ENCODE results near the gene RGL3. TPM values are rescaled to one million over a fixed set of nuclear protein-coding genes. Genes with fewer than 3 reads are reported as not detected.

RGL3 gene
- total RNA-seq, 5 donors from 2014 or later (not counting 1 experiment from before 2014, with no cell fraction given), result 0.22 to 0.72 (median 0.50) TPM; not detected in 2

GRCh38 chr19:11423791-11424181 lies 4.7 kb upstream of the RGL3 start:
- H3K4me3 Mint-ChIP-seq, result peak overlapping the region in 1 of 3 donors; percentile 80
- no peaks in the 10 kb centered on the region for H3K9me3 Mint-ChIP-seq
- CTCF ChIA-PET, result no interaction called here
- H3K27ac Mint-ChIP-seq, result no peak overlapping the region
- POLR2A ChIA-PET, result interaction anchor here (0.5 to 1.0 kb wide), 4 partner anchors 38 to 140 kb away, joined by 3 to 4 read pairs (median 3); partner anchors contain the start of gene CCDC159 (in 1 of the 2)
- H3K27me3 ChIP-seq (replicated peaks in 1 of 2; ENCODE audit: control insufficient read depth in 2 of 2, extremely low read depth in 1 of 2, insufficient read depth in 2 of 2, low read length in 1 of 2), result peaks cover 5 to 74% of the 10 kb centered on the region in 2 experiments
- ATAC-seq (replicated peaks in 1 of 4) (no peak), DNase-seq (no peak)
- peaks cover 33 to 38% (median 34%) of the 10 kb centered on the region in 3 donors for H3K4me1 Mint-ChIP-seq
- WGBS (ENCODE audit: insufficient coverage), result 27% methylated on average over 14 of the region's 22 CpGs
- H3K4me3 ChIP-seq (ENCODE audit: control insufficient read depth in 1 of 2, extremely low read depth in 1 of 2, low read length in 1 of 2), result no peak overlapping the region
- no peaks in the 10 kb centered on the region for H3K36me3 Mint-ChIP-seq
- peaks cover 35 to 47% of the 10 kb centered on the region in 2 donors for H3K27me3 Mint-ChIP-seq
- peaks cover 5 to 45% of the 10 kb centered on the region in 2 experiments for H3K4me1 ChIP-seq (ENCODE audit: control insufficient read depth in 1 of 2, extremely low read depth in 1 of 2, insufficient read depth in 2 of 2, low read length in 2 of 2)
- H3K27ac ChIP-seq (ENCODE audit: low read length), result no peak overlapping the region
- no peaks in the 10 kb centered on the region for H3K9me3 ChIP-seq
- no peaks in the 10 kb centered on the region for H3K36me3 ChIP-seq (ENCODE audit: control insufficient read depth in 2 of 2, extremely low read depth in 1 of 2, insufficient read depth in 1 of 2, low read length in 1 of 2)

- ATAC-seq (replicated peaks in 1 of 4), result no peak
- Mint-ChIP-seq H3K4me3 (peak overlapping the region in 2 of 3 donors; percentile 56 to 80), H3K9me3 (no peaks in the 10 kb centered on the region), H3K4me1 (peaks cover 33 to 43% (median 38%) of the 10 kb centered on the region in 3 donors), H3K27ac (no peak overlapping the region), H3K27me3 (peaks cover 40 to 50% of the 10 kb centered on the region in 2 donors), H3K36me3 (no peaks in the 10 kb centered on the region)
- 29% methylated on average over 23 of the region's 27 CpGs for WGBS (ENCODE audit: insufficient coverage)
- H3K4me1 ChIP-seq (ENCODE audit: control insufficient read depth in 1 of 2, extremely low read depth in 1 of 2, insufficient read depth in 2 of 2, low read length in 2 of 2), result peaks cover 5 to 50% of the 10 kb centered on the region in 2 experiments
- H3K36me3 ChIP-seq (ENCODE audit: control insufficient read depth in 2 of 2, extremely low read depth in 1 of 2, insufficient read depth in 1 of 2, low read length in 1 of 2), result no peaks in the 10 kb centered on the region
- DNase-seq, result no peak
- no peaks in the 10 kb centered on the region for H3K9me3 ChIP-seq
- ChIA-PET CTCF (interaction anchor here in 1 of 2 donors (0.6 to 1.7 kb wide), 2 partner anchors 48 to 227 kb away, joined by 5 to 9 read pairs; partner anchors contain the start of gene SWSAP1), POLR2A (interaction anchor here (0.5 to 0.6 kb wide), 3 partner anchors 38 to 141 kb away, joined by 3 to 4 read pairs (median 3); partner anchors contain the start of gene CCDC159 (in 1 of the 2))
- H3K27ac ChIP-seq (ENCODE audit: low read length), result no peak overlapping the region
- H3K27me3 ChIP-seq (replicated peaks in 1 of 2; ENCODE audit: control insufficient read depth in 2 of 2, extremely low read depth in 1 of 2, insufficient read depth in 2 of 2, low read length in 1 of 2), result peaks cover 5 to 76% of the 10 kb centered on the region in 2 experiments
- H3K4me3 ChIP-seq (ENCODE audit: control insufficient read depth in 1 of 2, extremely low read depth in 1 of 2, low read length in 1 of 2), result peak overlapping the region in 1 of 2 donors; percentile 42
These were observed 4.2 kb upstream of the RGL3 start for GRCh38 chr19:11423164-11423790.

GRCh38 chr19:11422163-11423065 lies 3.3 kb upstream of the RGL3 start:
- Histone ChIP-seq H3K9me3 (no peaks in the 10 kb centered on the region), H3K4me3 (ENCODE audit: control insufficient read depth in 1 of 2, extremely low read depth in 1 of 2, low read length in 1 of 2) (peak overlapping the region; percentile 40 to 42), H3K27me3 (replicated peaks in 1 of 2; ENCODE audit: control insufficient read depth in 2 of 2, extremely low read depth in 1 of 2, insufficient read depth in 2 of 2, low read length in 1 of 2) (peaks cover 5 to 82% of the 10 kb centered on the region in 2 experiments), H3K36me3 (ENCODE audit: control insufficient read depth in 2 of 2, extremely low read depth in 1 of 2, insufficient read depth in 1 of 2, low read length in 1 of 2) (no peaks in the 10 kb centered on the region), H3K4me1 (ENCODE audit: control insufficient read depth in 1 of 2, extremely low read depth in 1 of 2, insufficient read depth in 2 of 2, low read length in 2 of 2) (peaks cover 5 to 52% of the 10 kb centered on the region in 2 experiments), H3K27ac (ENCODE audit: low read length) (no peak overlapping the region)
- CTCF ChIA-PET, result interaction anchor here in 1 of 2 donors (0.6 to 1.7 kb wide), 6 partner anchors 11 to 226 kb away, joined by 3 to 9 read pairs (median 6); partner anchors contain the start of genes PRKCSH and SWSAP1
- POLR2A ChIA-PET, result interaction anchor here in 1 of 2 donors (0.6 kb wide), 1 partner anchor 172 kb away, joined by 14 read pairs; no protein-coding TSS in a partner anchor
- Mint-ChIP-seq H3K9me3 (no peaks in the 10 kb centered on the region), H3K4me3 (peak overlapping the region; percentile 56 to 80 (median 76)), H3K27ac (no peak overlapping the region), H3K36me3 (no peaks in the 10 kb centered on the region), H3K4me1 (peaks cover 33 to 44% (median 38%) of the 10 kb centered on the region in 3 donors), H3K27me3 (peaks cover 47 to 55% of the 10 kb centered on the region in 2 donors)
- ATAC-seq (replicated peaks in 1 of 4), result peak; percentile 61 to 81 (median 72)
- WGBS (ENCODE audit: insufficient coverage), result 3% methylated on average over 49 of the region's 56 CpGs
- peak; percentile 20 to 73 (median 51) for DNase-seq

GRCh38 chr19:11421371-11422098 lies 2.4 kb upstream of the RGL3 start:
- no peaks in the 10 kb centered on the region for H3K36me3 ChIP-seq (ENCODE audit: control insufficient read depth in 2 of 2, extremely low read depth in 1 of 2, insufficient read depth in 1 of 2, low read length in 1 of 2)
- WGBS (ENCODE audit: insufficient coverage), result 9% methylated on average over 22 of the region's 36 CpGs
- peaks cover 5 to 52% of the 10 kb centered on the region in 2 experiments for H3K4me1 ChIP-seq (ENCODE audit: control insufficient read depth in 1 of 2, extremely low read depth in 1 of 2, insufficient read depth in 2 of 2, low read length in 2 of 2)
- DNase-seq (peak in 14 of 35 experiments; percentile 14 to 46 (median 22)), ATAC-seq (replicated peaks in 1 of 4) (peak; percentile 27 to 57 (median 39))
- POLR2A ChIA-PET, result interaction anchor here in 1 of 2 donors (0.6 kb wide), 1 partner anchor 173 kb away, joined by 14 read pairs; no protein-coding TSS in a partner anchor
- CTCF ChIA-PET, result interaction anchor here (0.6 to 1.7 kb wide), 5 partner anchors 14 to 296 kb away, joined by 3 to 9 read pairs (median 6); partner anchors contain the start of genes PRKCSH (in 1 of the 2) and SWSAP1 (in 1 of the 2)
- H3K4me1 Mint-ChIP-seq, result peaks cover 33 to 44% (median 38%) of the 10 kb centered on the region in 3 donors
- H3K27ac ChIP-seq (ENCODE audit: low read length), result no peak overlapping the region
- no peaks in the 10 kb centered on the region for H3K9me3 Mint-ChIP-seq
- no peaks in the 10 kb centered on the region for H3K9me3 ChIP-seq
- H3K4me3 Mint-ChIP-seq, result peak overlapping the region; percentile 55 to 80 (median 56)
- H3K4me3 ChIP-seq (ENCODE audit: control insufficient read depth in 1 of 2, extremely low read depth in 1 of 2, low read length in 1 of 2), result peak overlapping the region; percentile 40 to 48
- peak overlapping the region in 1 of 2 donors; percentile 49 for H3K27ac Mint-ChIP-seq
- peaks cover 43 to 58% of the 10 kb centered on the region in 2 donors for H3K27me3 Mint-ChIP-seq
- peaks cover 5 to 85% of the 10 kb centered on the region in 2 experiments for H3K27me3 ChIP-seq (replicated peaks in 1 of 2; ENCODE audit: control insufficient read depth in 2 of 2, extremely low read depth in 1 of 2, insufficient read depth in 2 of 2, low read length in 1 of 2)
- no peaks in the 10 kb centered on the region for H3K36me3 Mint-ChIP-seq

- H3K27ac ChIP-seq (ENCODE audit: low read length), result no peak overlapping the region
- H3K4me3 ChIP-seq (ENCODE audit: control insufficient read depth in 1 of 2, extremely low read depth in 1 of 2, low read length in 1 of 2), result peak overlapping the region in 1 of 2 donors; percentile 48
- no peak overlapping the region for H3K27ac Mint-ChIP-seq
- no peaks in the 10 kb centered on the region for H3K9me3 ChIP-seq
- ATAC-seq (replicated peaks in 1 of 4), result peak in 1 of 4 experiments; percentile 8
- POLR2A ChIA-PET, result no interaction called here
- H3K27me3 Mint-ChIP-seq, result peaks cover 43 to 62% of the 10 kb centered on the region in 2 donors
- no peaks in the 10 kb centered on the region for H3K9me3 Mint-ChIP-seq
- no peaks in the 10 kb centered on the region for H3K36me3 ChIP-seq (ENCODE audit: control insufficient read depth in 2 of 2, extremely low read depth in 1 of 2, insufficient read depth in 1 of 2, low read length in 1 of 2)
- no peaks in the 10 kb centered on the region for H3K36me3 Mint-ChIP-seq
- peaks cover 33 to 44% (median 38%) of the 10 kb centered on the region in 3 donors for H3K4me1 Mint-ChIP-seq
- WGBS (ENCODE audit: insufficient coverage), result 3% methylated on average over 26 of the region's 46 CpGs
- peak overlapping the region; percentile 55 to 80 (median 56) for H3K4me3 Mint-ChIP-seq
- peaks cover 5 to 52% of the 10 kb centered on the region in 2 experiments for H3K4me1 ChIP-seq (ENCODE audit: control insufficient read depth in 1 of 2, extremely low read depth in 1 of 2, insufficient read depth in 2 of 2, low read length in 2 of 2)
- CTCF ChIA-PET, result interaction anchor here (0.6 to 1.6 kb wide), 3 partner anchors 15 to 295 kb away, joined by 3 to 7 read pairs (median 6); partner anchors contain the start of gene PRKCSH (in 1 of the 2)
- DNase-seq, result peak in 1 of 35 experiments; percentile 22
- H3K27me3 ChIP-seq (replicated peaks in 1 of 2; ENCODE audit: control insufficient read depth in 2 of 2, extremely low read depth in 1 of 2, insufficient read depth in 2 of 2, low read length in 1 of 2), result peaks cover 5 to 83% of the 10 kb centered on the region in 2 experiments
These were observed 1.6 kb upstream of the RGL3 start for GRCh38 chr19:11420429-11421370.

All from T-cell (primary cell).